CD4-positive, CD25-positive, alpha-beta regulatory T cell (primary cell): ENCODE results near the gene MRPS26. TPM values are rescaled to one million over a fixed set of nuclear protein-coding genes. Genes with fewer than 3 reads are reported as not detected.

Experiments
- ATAC-seq, 2 donors: fragments of 150-1000 bp; cut with Tn5 transposase; one replicate each; pipeline ENCODE4 v1.10.0; 2021; ENCODE audit warnings: low read depth in 2 of 2, moderate number of reproducible peaks in 2 of 2, moderate library complexity in 1 of 2
- DNase-seq, 3 donors: peaks; one replicate each; pipeline versions ENCODE4 v3.0.0 to v3.0.0-alpha.2; 2012 to 2022; ENCODE audit warnings: mixed read lengths in 1 of 3
- H3K27ac ChIP-seq: one replicate; pipeline ENCODE4 v1.7.0; 2013; ENCODE audit warnings: mild to moderate bottlenecking, low read length; ENCODE audit not compliant: insufficient read depth, poor library complexity, severe bottlenecking
- H3K27me3 ChIP-seq: one replicate; pipeline ENCODE4 v1.7.0; 2013; ENCODE audit warnings: low read length; ENCODE audit not compliant: control insufficient read depth, insufficient read depth
- H3K36me3 ChIP-seq: one replicate; pipeline ENCODE4 v1.7.0; 2013; ENCODE audit warnings: mild to moderate bottlenecking, low read length, moderate library complexity; ENCODE audit not compliant: control insufficient read depth, insufficient read depth
- H3K4me1 ChIP-seq: 2 replicates; pipeline ENCODE4 v1.7.0; 2013; ENCODE audit warnings: mild to moderate bottlenecking, low read length; ENCODE audit not compliant: insufficient read depth, control insufficient read depth, poor library complexity, severe bottlenecking
- H3K4me3 ChIP-seq: one replicate; pipeline ENCODE4 v1.7.0; 2013; ENCODE audit warnings: low read depth, mild to moderate bottlenecking, low read length, moderate library complexity
- H3K9me3 ChIP-seq, 2 experiments: 1 replicate in 1 of 2; 2 replicates in 1 of 2; pipeline ENCODE4 v1.7.0; 2013; ENCODE audit warnings: low read length in 2 of 2, mild to moderate bottlenecking in 1 of 2, moderate library complexity in 1 of 2; ENCODE audit not compliant: control insufficient read depth in 2 of 2
- H3K27ac Mint-ChIP-seq, 3 donors: one replicate each; pipeline ENCODE4 v1.8.0; 2020 to 2022; ENCODE audit warnings: mild to moderate bottlenecking in 3 of 3, mixed read lengths in 3 of 3, moderate library complexity in 2 of 3
- H3K27me3 Mint-ChIP-seq: one replicate; pipeline ENCODE4 v1.8.0; 2022; ENCODE audit warnings: mild to moderate bottlenecking, mixed read lengths
- H3K36me3 Mint-ChIP-seq: one replicate; pipeline ENCODE4 v1.8.0; 2020; ENCODE audit warnings: mixed read lengths
- H3K4me1 Mint-ChIP-seq, 4 donors: one replicate each; pipeline ENCODE4 v1.8.0; 2020 to 2022; ENCODE audit warnings: mixed read lengths in 4 of 4, mild to moderate bottlenecking in 1 of 4
- H3K4me3 Mint-ChIP-seq, 4 donors: one replicate each; pipeline ENCODE4 v1.8.0; 2020 to 2022; ENCODE audit warnings: mild to moderate bottlenecking in 4 of 4, mixed read lengths in 4 of 4, moderate library complexity in 3 of 4
- H3K9me3 Mint-ChIP-seq, 7 donors: one replicate each; pipeline ENCODE4 v1.8.0; 2020 to 2022; ENCODE audit warnings: mixed read lengths in 7 of 7, mild to moderate bottlenecking in 3 of 7, moderate library complexity in 2 of 7
- polyA plus RNA-seq, 4 donors: library from polyadenylated mRNA; unstranded; fragments of 300-500 nt; fragmentation: Illumina TruSeq; gene quantifications; one replicate each; pipeline ENCODE4 v1.2.3, GENCODE V29; 2021
- total RNA-seq: library from RNA; stranded (reverse); gene quantifications from one replicate; pipeline ENCODE4 v1.2.3, GENCODE V29; 2022

MRPS26 gene
- total and polyA plus RNA-seq, 5 donors from 2014 or later, result 17.6 to 78.8 (median 72.5) TPM

- no peaks in the 10 kb centered on the region for H3K27me3 Mint-ChIP-seq
- H3K27ac ChIP-seq, result no peak within 1 kb of the TSS
Observed at GRCh38 chr20:3043322-3043721, 2.5 kb upstream of the MRPS26 start, which contains the start of gene GNRH2. Gene GNRH2 (plus strand): TSS chr20:3043622. CDS start chr20:3044415, 793 bp downstream.

GRCh38 chr20:3044336-3044965, 1.4 kb upstream of the MRPS26 start:
- no peak overlapping the region for H3K4me3 ChIP-seq
- Mint-ChIP-seq H3K4me3 (peak overlapping the region; percentile 65 to 95 (median 90)), H3K27me3 (no peaks in the 10 kb centered on the region), H3K4me1 (peaks cover 6 to 22% (median 12%) of the 10 kb centered on the region in 4 donors), H3K9me3 (peaks cover 0 to 1% (median 0%) of the 10 kb centered on the region in 7 donors), H3K36me3 (peaks cover 8% of the 10 kb centered on the region), H3K27ac (peak overlapping the region; percentile 33 to 83 (median 48))
- DNase-seq (no peak), ATAC-seq (no peak)
- H3K9me3 ChIP-seq, result no peaks in the 10 kb centered on the region
- peaks cover 23% of the 10 kb centered on the region for H3K4me1 ChIP-seq
- peaks cover 22% of the 10 kb centered on the region for H3K36me3 ChIP-seq
- no peaks in the 10 kb centered on the region for H3K27me3 ChIP-seq
- no peak overlapping the region for H3K27ac ChIP-seq

More at GRCh38 chr20:3043322-3043721, 2.5 kb upstream of the MRPS26 start, which contains the start of gene GNRH2:
- H3K36me3 ChIP-seq, result peaks cover 25% of the 10 kb centered on the region
- ATAC-seq, result no peak
- peaks cover 6 to 19% (median 11%) of the 10 kb centered on the region in 4 donors for H3K4me1 Mint-ChIP-seq
- no peak for DNase-seq
- peak within 1 kb of the TSS; percentile 33 to 86 (median 83) for H3K27ac Mint-ChIP-seq
- peaks cover 15% of the 10 kb centered on the region for H3K36me3 Mint-ChIP-seq
- H3K27me3 ChIP-seq, result no peaks in the 10 kb centered on the region
- H3K9me3 ChIP-seq, result no peaks in the 10 kb centered on the region
- H3K4me3 ChIP-seq, result no peak within 1 kb of the TSS
- H3K4me3 Mint-ChIP-seq, result peak within 1 kb of the TSS in 3 of 4 donors; percentile 65 to 95 (median 90)
- H3K9me3 Mint-ChIP-seq, result peaks cover 0 to 1% (median 0%) of the 10 kb centered on the region in 7 donors
- peaks cover 23% of the 10 kb centered on the region for H3K4me1 ChIP-seq

GRCh38 chr20:3045042-3045815, 623 bp upstream of the MRPS26 start:
- H3K36me3 Mint-ChIP-seq, result peaks cover 9% of the 10 kb centered on the region
- Histone ChIP-seq H3K9me3 (no peaks in the 10 kb centered on the region), H3K27ac (peak overlapping the region; percentile 74), H3K36me3 (peaks cover 19% of the 10 kb centered on the region), H3K27me3 (no peaks in the 10 kb centered on the region), H3K4me1 (peaks cover 23% of the 10 kb centered on the region), H3K4me3 (peak overlapping the region; percentile 43)
- H3K27me3 Mint-ChIP-seq, result no peaks in the 10 kb centered on the region
- ATAC-seq (peak; percentile 23 to 27), DNase-seq (peak in 1 of 3 donors; percentile 43)
- H3K4me3 Mint-ChIP-seq, result peak overlapping the region; percentile 90 to 95 (median 91)
- peaks cover 0 to 1% (median 0%) of the 10 kb centered on the region in 7 donors for H3K9me3 Mint-ChIP-seq
- H3K27ac Mint-ChIP-seq, result peak overlapping the region; percentile 83 to 87 (median 86)
- peaks cover 7 to 24% (median 14%) of the 10 kb centered on the region in 4 donors for H3K4me1 Mint-ChIP-seq

- peaks cover 0 to 1% (median 0%) of the 10 kb centered on the region in 7 donors for H3K9me3 Mint-ChIP-seq
Observed at GRCh38 chr20:3046677-3047462, 1.0 kb downstream of the MRPS26 start.

GRCh38 chr20:3047486-3048419, 1.9 kb downstream of the MRPS26 start:
- Histone ChIP-seq H3K9me3 (no peaks in the 10 kb centered on the region), H3K4me1 (peaks cover 23% of the 10 kb centered on the region), H3K36me3 (peaks cover 17% of the 10 kb centered on the region), H3K27me3 (no peaks in the 10 kb centered on the region), H3K27ac (no peak overlapping the region), H3K4me3 (no peak overlapping the region)
- Mint-ChIP-seq H3K4me3 (peak overlapping the region; percentile 32 to 95 (median 80)), H3K36me3 (peaks cover 6% of the 10 kb centered on the region), H3K9me3 (peaks cover 0 to 1% (median 0%) of the 10 kb centered on the region in 7 donors), H3K27me3 (no peaks in the 10 kb centered on the region), H3K27ac (peak overlapping the region in 1 of 3 donors; percentile 48), H3K4me1 (peaks cover 10 to 24% (median 15%) of the 10 kb centered on the region in 4 donors)
- ATAC-seq (no peak), DNase-seq (no peak)

More at GRCh38 chr20:3046677-3047462, 1.0 kb downstream of the MRPS26 start:
- H3K27ac ChIP-seq, result peak overlapping the region; percentile 74
- peak overlapping the region; percentile 67 for H3K4me3 ChIP-seq
- peaks cover 23% of the 10 kb centered on the region for H3K4me1 ChIP-seq
- Mint-ChIP-seq H3K4me1 (peaks cover 10 to 24% (median 15%) of the 10 kb centered on the region in 4 donors), H3K4me3 (peak overlapping the region; percentile 87 to 95 (median 92)), H3K36me3 (peaks cover 6% of the 10 kb centered on the region), H3K27me3 (no peaks in the 10 kb centered on the region), H3K27ac (peak overlapping the region in 2 of 3 donors; percentile 48 to 51)
- H3K36me3 ChIP-seq, result peaks cover 17% of the 10 kb centered on the region
- H3K27me3 ChIP-seq, result no peaks in the 10 kb centered on the region
- ATAC-seq (no peak), DNase-seq (peak in 1 of 3 donors; percentile 41)
- H3K9me3 ChIP-seq, result no peaks in the 10 kb centered on the region

- peaks cover 6% of the 10 kb centered on the region for H3K36me3 Mint-ChIP-seq
- Histone ChIP-seq H3K4me1 (peaks cover 15% of the 10 kb centered on the region), H3K4me3 (no peak overlapping the region), H3K27ac (no peak overlapping the region), H3K9me3 (no peaks in the 10 kb centered on the region), H3K36me3 (peaks cover 17% of the 10 kb centered on the region), H3K27me3 (no peaks in the 10 kb centered on the region)
- no peak overlapping the region for H3K4me3 Mint-ChIP-seq
- ATAC-seq (no peak), DNase-seq (no peak)
- H3K9me3 Mint-ChIP-seq, result no peaks in the 10 kb centered on the region
- no peak overlapping the region for H3K27ac Mint-ChIP-seq
- no peaks in the 10 kb centered on the region for H3K27me3 Mint-ChIP-seq
- H3K4me1 Mint-ChIP-seq, result peaks cover 4 to 23% (median 10%) of the 10 kb centered on the region in 4 donors
Observed at GRCh38 chr20:3051385-3052019, 5.7 kb downstream of the MRPS26 start.
